NCI-H128 (cell line): ENCODE data around the gene HPCAL4.

ENCODE experiments used
- DNase-seq: peaks from one replicate; lab custom pipeline; 2025; ENCODE audit not compliant: unreplicated experiment; lab: John Stamatoyannopoulos, UW

The HPCAL4 gene

DNA sequence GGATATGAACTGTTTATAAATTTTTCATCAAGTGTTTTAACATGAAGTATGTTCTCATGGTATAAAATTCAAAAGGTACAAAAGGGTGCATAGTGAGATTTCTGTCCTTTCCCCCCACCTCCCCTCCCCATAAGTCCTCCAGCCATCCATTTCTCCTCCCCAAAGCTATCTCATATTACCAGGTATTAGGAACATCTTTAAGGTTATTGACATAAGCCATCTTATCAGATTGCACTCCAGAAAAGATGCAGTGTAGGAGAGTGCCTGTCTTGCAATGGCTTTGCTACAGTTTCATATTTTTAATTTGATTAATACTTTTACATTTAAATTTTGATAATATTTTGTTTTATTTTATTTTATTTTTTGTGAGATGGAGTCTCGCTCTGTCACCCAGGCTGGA, 13.5 kb upstream of the HPCAL4 start:
- no peak for DNase-seq

DNA sequence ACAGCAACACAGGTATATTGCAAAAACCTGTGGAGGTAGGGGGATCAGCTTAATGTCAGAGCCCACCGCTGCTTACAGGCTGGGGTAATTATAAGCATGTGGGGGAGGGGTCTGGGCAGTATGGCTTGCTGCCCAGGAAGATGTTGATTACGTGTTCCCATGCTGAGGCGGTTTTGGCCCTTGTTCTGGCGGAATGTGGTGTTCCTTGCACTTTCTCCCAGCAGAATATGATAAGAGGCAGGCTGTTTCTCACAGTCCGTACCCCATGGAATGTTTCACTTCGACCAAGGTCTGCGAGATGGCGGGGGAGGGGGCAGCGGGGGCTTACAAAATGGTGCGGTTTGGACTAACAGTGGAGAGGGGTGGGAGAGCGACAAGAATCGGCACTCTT, 9.8 kb upstream of the HPCAL4 start:
- no peak for DNase-seq

DNA sequence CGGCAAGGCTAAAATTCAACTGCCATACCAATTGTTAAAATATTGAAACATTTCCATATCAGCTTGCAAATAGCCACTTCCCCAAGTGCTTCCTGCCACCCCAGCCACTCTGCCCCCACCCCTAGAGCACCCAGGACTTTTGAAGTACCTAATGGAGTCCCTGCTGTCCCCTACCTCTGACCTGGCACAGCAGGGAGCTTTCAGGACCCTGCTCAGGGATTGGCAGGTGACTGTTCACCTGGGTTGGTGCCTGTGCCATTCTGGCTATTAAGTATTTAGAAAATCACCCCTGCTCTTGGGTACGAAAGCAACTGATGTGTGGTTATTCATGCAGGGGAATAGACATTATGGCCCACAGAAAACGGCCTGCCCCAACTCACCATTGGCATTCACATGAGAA, 9.1 kb upstream of the HPCAL4 start:
- DNase-seq, result no peak

DNA sequence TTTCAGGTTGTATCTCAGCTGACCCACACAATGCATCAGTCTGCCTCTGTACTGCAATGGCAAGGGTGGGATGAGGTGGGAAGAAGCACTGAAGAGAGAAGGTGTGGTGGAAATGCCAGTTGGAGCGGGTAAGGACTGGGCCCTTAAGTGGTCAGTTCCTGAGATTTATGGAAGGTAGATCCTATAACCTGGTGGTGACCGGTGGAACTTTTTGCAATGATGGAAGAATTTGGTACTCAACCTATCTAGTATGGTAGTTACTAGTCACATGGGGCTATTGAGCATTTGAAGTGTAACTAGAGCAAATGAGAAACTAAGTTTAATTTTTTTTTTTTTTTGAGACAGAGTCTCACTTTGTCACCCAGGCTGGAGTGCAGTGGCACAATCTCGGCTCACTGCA, 8.2 kb upstream of the HPCAL4 start:
- no peak for DNase-seq

DNA sequence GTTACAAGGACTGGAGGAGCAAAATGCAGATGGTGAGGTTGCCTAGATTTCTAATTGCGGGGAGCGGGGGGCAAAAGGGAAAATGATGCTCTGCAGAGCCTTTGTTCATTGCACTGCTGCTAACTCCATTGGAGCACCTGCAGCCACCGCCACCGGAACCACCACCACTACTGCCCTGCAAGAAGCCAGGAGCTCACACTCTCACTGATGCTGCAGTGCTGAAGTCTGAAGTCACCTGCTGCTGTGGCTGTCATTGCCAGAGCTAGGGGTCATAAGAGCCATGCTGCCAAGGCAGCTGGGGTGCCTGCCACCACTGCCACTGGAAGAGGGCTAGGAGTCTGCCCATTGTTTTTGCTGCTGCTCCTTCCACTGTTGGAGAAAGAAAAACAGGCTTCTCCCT, 7.3 kb upstream of the HPCAL4 start:
- no peak for DNase-seq

DNA sequence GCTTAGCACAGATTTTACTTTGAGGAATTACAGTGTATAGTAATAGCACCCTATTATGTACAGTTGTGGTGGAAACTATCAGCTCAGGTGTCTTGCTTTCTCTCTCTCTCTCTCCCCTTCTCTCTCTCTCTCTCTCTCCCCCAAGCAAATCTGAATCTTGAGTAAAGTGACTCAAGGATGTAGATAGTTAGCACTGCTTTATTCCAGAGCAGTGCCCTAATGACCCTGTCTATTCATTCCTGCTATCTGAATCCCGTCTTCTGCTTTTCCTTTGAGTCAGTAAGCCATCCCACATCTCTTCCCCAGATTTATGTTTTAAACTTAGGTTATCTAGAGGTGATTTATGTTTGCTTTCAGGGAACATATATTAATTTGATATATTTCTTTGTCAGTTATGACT, 5.2 kb upstream of the HPCAL4 start:
- no peak for DNase-seq

DNA sequence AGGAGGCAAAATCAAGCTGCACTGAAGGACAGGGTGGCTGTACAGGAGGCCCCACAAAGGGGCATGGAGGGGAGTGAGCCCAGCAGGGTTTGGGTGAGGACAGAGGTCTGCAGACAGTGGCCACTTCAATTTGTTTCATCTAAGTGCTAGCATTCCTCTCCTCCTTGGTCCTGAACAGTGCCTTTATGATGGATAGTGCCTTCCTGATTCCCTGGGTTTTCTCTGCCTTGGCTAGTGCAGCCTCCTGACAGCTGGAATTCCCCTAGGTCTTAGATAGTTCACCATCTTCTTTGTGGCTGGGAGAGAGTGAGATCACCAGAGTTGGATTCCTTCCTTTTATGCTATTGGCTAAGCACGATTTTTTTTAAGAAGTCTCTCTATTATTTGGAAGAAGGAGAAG, 3.8 kb upstream of the HPCAL4 start:
- no peak for DNase-seq

DNA sequence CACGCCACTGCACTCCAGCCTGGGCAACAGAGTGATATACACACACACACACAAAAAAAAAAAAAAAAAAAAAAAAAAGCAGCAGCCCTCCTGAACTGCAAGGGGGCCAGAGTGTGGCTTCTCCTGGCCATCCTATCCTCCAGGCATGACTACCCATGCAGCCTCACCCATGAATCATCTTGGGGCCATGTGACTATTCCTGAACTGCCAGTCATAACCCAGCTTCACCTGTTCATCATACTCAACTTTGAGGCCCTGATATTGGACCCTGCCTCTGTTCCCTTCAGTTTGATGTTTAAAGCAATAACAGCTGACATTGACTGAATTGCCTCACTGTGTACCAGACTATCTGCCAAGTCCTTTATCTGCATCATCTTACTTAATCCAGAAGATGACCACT, 2.8 kb upstream of the HPCAL4 start:
- DNase-seq, result no peak

DNA sequence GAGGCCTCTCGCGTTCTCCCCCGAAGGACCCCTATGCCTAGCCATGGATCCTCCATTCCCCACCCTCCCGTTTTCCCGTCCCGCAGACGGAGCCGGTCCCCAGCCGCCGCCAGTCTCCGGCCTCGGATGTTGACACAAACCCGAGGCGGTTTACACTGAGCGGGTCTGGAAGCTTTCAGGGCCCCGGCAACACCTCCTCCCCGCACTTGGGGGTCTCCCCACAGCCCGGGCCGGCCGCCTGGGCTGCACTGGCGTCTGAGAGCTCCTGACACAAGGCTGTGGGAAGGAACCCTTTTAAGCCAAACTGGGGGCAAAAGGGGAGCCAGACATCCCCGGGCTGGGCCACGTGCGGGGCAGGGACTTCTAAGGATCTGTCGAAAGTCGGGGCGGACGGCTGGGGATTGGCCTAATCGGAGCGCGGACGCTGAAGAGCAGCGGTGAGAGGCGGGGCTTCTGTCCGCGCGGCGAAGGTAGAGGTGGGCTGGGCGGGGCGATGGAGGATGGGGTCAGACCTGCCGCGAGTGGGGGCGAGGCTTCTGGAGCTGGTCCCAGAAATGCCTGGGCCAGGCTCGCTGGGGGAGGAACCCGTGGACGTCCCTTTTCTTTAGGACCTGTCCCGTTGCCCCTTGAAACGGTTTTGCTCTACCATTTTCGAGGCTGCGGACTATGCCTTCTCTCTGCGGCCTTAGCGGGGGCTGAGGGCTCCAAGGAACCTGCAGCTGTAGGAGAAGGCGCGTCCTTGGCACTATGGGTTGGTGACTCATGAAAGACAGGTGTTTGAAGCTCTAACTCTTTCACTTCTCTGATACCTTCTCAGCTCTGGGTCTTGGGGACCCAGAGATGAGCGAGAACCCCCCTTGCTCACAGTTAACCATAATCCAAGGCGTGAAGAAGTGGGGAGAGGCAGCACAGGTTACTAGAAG, 1.2 kb upstream of the HPCAL4 start:
- DNase-seq, result peak; percentile 22

DNA sequence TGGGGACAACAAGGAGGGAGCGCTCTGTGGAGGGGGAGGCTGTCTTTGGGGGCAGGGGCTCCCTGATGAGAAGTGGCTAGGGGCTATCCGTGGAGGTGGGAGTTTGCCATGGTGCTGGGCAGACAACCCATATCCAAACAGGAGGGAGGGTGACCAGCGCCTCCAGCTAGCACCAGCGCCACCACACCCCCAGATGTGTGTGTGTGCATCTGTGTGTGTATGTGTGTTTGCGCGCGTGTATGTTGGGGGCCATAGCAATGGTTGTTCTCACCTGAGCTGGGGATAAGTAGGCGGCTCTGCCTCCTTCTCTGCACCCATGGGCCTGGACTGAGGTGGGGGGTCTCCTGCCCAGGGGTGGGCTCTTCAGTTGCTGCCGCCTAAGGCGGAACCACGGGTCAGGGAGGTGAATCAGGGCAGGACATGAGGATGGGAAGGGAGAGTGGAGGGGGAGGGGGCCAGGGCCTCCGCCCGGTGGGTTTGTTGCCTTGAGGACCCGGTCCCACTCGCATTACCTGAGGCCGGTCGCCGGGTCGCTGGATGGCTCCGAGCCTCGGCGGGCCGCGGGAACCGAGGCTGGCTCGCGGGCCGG, 345 bp downstream of the HPCAL4 start:
- DNase-seq, result no peak

DNA sequence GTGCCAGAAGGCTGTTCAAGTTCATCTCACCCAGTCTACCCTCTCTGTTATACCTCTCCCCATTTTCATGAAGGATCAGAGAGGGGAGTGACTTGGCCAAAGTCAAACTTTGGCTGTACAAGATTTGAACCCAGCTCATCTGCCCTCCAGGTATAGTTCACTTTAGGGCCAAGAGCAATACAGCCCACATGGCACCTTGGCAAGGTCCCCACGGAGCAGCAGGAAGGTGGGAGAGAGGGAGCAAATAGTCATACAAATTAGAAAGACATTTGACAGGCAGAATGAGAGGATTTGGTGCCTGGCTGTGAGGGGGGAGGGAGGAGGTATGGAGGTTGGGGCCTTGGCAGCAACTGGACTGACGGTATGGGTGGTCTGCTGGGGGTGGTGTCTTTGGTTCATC, 1.0 kb downstream of the HPCAL4 start:
- no peak for DNase-seq

DNA sequence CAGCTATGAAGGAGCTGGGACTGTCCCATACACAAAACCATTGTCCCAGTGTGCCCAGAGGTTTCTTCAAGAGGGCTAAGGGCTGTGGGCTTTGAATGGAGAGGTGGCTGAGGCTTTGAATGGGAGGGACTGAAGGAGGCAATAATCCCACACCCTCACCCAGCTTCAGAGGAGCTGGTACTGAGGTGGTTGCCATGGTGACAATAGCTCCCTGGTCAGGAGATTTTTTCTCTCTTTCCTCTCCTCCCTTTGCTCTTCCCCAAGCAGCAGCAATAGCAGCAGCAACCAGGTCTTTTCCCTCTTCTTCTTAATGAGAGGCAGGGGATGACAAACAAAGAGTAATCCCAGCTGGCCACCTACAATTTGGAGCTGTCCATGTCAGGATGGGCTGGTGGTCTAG, 1.6 kb downstream of the HPCAL4 start:
- no peak for DNase-seq

DNA sequence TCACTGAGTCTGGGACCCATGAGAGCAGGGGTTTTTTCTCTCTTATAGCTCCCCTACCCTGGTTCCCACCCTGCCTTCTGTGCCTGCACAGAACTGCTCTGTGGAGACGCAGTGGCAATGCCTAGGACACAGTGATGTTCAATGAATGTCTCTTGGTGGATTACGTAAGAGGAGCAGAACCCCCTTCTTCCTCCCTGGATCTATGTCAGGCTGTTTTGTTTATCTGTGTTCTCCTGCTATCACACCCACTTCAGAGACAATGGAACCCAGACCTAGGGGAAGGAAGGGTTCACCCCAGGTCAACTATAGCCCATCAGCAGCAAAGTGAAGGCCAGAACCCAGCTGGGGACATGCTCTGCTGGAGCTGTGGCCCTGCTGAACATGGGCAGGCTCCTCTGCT, 2.0 kb downstream of the HPCAL4 start:
- no peak for DNase-seq

DNA sequence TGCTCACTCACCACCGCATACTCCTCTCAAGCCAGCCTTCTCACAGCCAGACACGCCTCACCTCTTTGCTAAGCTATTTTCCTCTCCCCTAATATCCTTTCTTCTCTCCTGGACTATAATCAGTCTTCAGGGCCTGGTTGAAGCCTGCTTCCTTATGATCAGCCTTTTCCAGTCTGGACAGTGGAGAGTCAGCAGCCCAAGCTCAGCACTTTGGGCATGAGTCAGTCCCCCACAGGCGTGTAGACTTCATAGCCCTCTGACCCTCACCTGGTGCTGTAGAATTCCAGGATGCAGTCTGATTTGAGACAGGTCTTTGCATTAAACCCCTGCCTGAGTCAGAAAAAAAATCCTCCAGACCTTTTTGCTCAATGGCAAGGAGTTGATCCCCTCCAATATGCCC, 2.5 kb downstream of the HPCAL4 start:
- DNase-seq, result no peak

DNA sequence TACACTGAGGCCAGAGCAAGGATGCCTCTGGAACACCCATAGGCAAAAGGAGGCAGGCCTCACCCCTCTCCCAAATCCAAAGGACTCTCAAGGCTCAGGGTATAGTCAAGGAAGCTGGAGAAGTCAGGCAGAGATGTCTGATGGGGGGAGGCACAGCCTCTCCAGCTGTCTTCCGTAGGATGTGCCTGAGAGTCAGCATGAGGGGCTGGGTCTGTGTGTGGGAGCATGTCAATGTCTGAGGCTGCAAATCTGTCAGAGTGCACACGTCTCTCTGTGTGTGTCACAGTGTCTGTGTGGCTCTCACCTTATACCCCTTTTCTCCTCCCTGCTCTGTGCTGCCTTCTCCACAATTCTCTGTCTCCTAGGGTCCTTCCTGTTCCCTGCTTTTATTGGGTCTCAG, 4.0 kb downstream of the HPCAL4 start:
- DNase-seq, result no peak

DNA sequence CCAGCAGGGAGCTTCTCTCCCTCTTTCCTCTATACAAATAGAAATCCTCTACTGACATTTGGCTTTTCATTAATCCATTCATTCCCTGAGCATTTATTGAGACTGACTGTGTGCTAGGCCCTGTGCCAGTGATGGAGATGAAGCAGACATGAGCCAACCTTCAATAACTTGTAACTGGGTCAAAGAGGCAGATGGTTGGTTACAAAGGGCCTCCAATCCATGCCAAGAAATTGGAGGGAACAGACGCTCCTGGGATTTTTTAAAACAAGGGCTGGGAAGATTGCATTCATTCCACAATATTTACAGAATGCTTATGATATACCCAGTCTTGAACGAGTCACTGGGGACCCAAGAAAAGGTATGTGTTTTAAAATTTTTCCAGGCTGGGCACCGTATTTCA, 6.2 kb downstream of the HPCAL4 start:
- no peak for DNase-seq

DNA sequence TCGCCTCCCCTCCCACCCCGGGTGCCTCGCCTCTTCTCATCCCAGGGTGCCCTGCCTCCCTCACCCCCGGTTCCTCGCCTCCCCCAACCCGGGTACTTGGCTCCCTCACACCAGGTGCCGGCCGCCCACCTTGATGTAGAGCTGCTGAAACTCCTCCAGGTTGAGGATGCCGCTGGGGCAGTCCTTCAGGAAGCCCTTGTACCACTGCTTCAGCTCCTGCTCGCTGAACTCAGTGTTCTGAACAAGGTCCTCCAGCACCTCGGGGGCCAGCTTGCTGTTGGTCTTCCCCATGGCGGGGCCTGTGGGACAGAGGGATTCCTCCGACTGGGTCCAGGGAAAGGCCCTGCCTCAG, 6.9 kb downstream of the HPCAL4 start:
- DNase-seq, result no peak

DNA sequence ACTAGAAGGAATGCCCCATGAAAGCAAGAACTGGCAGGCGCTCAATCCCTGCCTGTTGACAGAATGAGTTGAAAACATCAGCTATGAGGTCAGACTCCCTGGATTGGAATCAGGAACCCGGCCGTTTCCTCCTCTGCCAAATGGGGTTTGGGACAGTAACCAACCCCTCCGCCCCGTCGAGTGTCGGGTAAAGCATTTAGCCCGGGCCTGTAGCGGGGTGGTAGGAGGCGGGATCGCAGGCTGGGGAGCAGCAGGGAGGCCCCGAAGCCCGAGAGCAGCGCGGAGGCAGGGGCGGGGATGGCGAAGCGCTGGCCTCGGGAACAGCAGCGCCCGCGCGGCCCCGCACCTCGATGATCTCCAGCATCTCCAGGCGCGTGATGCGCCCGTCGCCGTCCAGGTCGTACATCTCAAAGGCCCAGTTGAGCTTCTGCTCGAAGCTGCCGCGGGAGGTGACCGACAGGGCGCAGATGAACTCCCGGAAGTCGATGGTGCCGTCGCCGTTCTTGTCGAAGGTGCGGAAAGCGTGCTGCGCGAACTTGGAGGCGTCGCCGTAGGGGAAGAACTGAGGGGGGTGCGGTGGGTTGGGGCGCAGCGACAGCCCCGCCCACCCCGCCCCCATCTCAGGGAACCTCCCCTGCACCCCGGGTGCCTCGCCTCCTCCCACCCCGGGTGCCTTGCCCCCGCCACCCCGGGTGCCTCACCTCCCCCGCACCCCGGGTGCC, 7.5 kb downstream of the HPCAL4 start:
- no peak for DNase-seq

DNA sequence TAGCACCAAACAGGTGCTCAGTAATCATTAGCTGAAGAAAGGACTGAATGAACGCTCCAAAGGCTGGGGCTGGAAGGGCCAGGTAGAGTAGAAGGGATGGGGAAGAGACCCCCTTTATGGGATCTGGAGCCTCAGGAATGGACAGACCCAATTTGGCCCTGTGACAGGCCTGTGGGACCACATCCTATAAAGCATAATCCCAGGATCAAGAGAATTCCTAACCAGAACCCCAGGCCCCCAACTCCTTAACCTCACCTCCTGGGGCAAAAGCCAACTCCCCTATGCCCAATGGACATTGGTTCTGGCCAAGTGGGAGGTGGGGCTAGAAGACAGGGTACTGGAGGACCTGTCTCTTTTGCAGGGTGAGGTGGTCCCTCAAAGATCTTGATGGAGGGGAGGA, 9.2 kb downstream of the HPCAL4 start:
- DNase-seq, result no peak

DNA sequence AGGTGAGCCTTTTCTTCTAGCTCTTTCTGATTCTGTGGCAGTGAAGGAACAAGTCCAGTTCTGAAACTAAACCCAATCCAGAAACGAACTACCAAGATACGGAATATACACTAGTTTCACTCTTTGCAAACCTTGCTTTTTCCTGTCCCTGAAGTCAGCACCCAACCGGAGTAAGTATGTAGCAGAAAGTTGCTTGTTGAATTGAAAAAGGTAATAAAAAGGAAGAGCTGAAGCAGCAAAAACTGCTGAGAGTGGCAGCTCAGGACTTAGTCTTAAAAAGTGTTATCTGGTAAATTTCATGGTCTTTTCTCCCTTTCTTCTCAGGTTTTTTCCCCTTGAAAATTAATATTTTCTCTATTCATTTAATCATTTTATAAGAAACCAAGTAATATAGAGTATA, 9.9 kb downstream of the HPCAL4 start:
- no peak for DNase-seq

DNA sequence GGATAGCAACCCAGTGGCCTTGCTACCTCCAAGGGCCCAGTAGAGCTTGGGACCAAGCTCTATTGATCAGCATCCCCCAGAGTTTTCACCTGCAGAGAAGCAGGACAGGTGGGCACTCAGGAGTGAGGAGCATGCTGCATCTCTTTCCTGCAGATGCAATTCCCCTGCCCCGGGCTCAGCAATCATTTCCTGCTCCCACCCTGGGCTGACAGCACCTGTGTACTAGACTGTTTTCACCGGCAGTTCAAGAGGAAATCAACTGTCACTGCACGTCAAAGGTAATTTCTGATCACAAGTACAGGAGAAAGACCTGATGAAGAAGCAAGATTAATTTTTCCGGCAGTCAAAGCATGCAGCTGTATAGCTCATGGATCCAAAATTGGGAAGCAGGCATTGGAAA, 10.5 kb downstream of the HPCAL4 start:
- DNase-seq, result no peak

DNA sequence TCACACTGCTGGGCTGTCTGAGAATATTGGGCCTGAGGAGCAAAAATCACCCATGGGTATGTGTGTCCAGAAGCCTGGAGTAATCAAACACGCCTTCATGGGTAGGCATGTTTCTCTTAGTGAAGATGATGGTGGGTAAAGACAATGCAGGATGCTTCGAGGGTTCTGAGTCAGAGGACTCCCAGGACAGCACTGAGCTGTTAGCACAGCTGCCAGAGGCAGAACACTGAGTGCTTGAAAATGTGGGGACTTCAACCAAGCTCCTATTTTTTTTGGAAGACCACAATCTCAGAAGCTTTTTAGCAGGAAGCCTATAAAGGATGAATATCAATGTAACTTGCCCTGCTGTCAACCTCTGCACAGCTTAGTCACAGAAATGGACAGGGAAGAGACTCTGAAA, 11.4 kb downstream of the HPCAL4 start:
- no peak for DNase-seq
